Measurements from ENCODE around the gene SIX5.
A peak's percentile ranks its signal among the peaks of the same experiment; 100 is the strongest.

The SIX5 gene

GRCh38 chr19:45770192-45771101 lies 1.4 kb upstream of the SIX5 start:
- Histone ChIP-seq H3K9me3 (ENCODE audit: control insufficient read depth, insufficient read depth, low read depth, low read length) (no peaks in the 10 kb centered on the region), H3K4me1 (ENCODE audit: control insufficient read depth, insufficient read depth, low read length) (peaks cover 15% of the 10 kb centered on the region), H3K36me3 (ENCODE audit: control insufficient read depth in 2 of 2, insufficient read depth in 1 of 2, low read length in 2 of 2) (peaks cover 13 to 28% of the 10 kb centered on the region in 2 experiments), H3K27ac (ENCODE audit: extremely low read depth, low read depth, low read length) (peak overlapping the region; percentile 70), H3K4me3 (ENCODE audit: low read depth, low read length) (peak overlapping the region; percentile 36)
- ChIA-PET POLR2A (interaction anchor here (0.6 to 7.2 kb wide), 29 partner anchors 8 to 1606 kb away, joined by 3 to 133 read pairs (median 5); partner anchors contain the start of genes DMPK, DMWD, FBXO46 and FOXA3), CTCF (interaction anchor here (0.6 to 2.7 kb wide), 26 partner anchors 11 to 711 kb away, joined by 3 to 61 read pairs (median 4); partner anchors contain the start of genes DMPK, DMWD and QPCTL)
- no peak for TF ChIP-seq ZNF513 (tag by site-specific recombination; IDR thresholded peaks at IDR 0.05)
- TF ChIP-seq ZNF677 (tag by site-specific recombination; IDR thresholded peaks at IDR 0.05), result 0 out of 2 replicates have a peak, but pooled peaks have one; percentile 9
- TF ChIP-seq GLIS1 (tag by site-specific recombination; IDR thresholded peaks at IDR 0.05), result peak; percentile 97
- peak; percentile 32; the same call in 1 of the 2 replicates for TF ChIP-seq OSR2 (tag by site-specific recombination; IDR thresholded peaks at IDR 0.05)
- TF ChIP-seq KLF16 (tag by site-specific recombination; IDR thresholded peaks at IDR 0.05), result peak; percentile 49
- TF ChIP-seq ZBTB20 (tag by site-specific recombination; IDR thresholded peaks at IDR 0.05), result peak; percentile 100
- peak; percentile 99 for TF ChIP-seq ZNF692 (tag by site-specific recombination; IDR thresholded peaks at IDR 0.05)
- TF ChIP-seq ZFP3 (tag by site-specific recombination; IDR thresholded peaks at IDR 0.05; ENCODE audit: low read depth), result no peak
- TF ChIP-seq ZBTB17 (tag by site-specific recombination; IDR thresholded peaks at IDR 0.05), result peak; percentile 70; the same call in 1 of the 2 replicates
- TF ChIP-seq ZNF645 (tag by site-specific recombination; IDR thresholded peaks at IDR 0.05), result no peak
- TF ChIP-seq HOXA7 (CRISPR knock-in tag; IDR thresholded peaks at IDR 0.05; ENCODE audit: borderline replicate concordance), result no peak
- TF ChIP-seq MYNN (tag by site-specific recombination; IDR thresholded peaks at IDR 0.05; ENCODE audit: borderline replicate concordance), result no peak
- peak; percentile 79 for TF ChIP-seq PATZ1 (tag by site-specific recombination; IDR thresholded peaks at IDR 0.05)
- 0 out of 2 replicates have a peak, but pooled peaks have one; percentile 55 for TF ChIP-seq ZNF660 (tag by site-specific recombination; IDR thresholded peaks at IDR 0.05)
- 0 out of 2 replicates have a peak, but pooled peaks have one; percentile 53 for TF ChIP-seq ZBTB44 (tag by site-specific recombination; IDR thresholded peaks at IDR 0.05)
- no peak for TF ChIP-seq ZNF776 (tag by site-specific recombination; IDR thresholded peaks at IDR 0.05; ENCODE audit: borderline replicate concordance)
- peak; percentile 70; the same call in 1 of the 2 replicates for TF ChIP-seq ZNF610 (tag by site-specific recombination; IDR thresholded peaks at IDR 0.05; ENCODE audit: borderline replicate concordance)
- TF ChIP-seq ZBTB48 (tag by site-specific recombination; IDR thresholded peaks at IDR 0.05), result peak; percentile 87
- peak; percentile 80 for TF ChIP-seq ZNF335 (tag by site-specific recombination; conservative IDR thresholded peaks at IDR 0.05)
- TF ChIP-seq ZNF843 (tag by site-specific recombination; IDR thresholded peaks at IDR 0.05), result peak; percentile 39; the same call in 1 of the 2 replicates
- TF ChIP-seq ZNF2 (tag by site-specific recombination; IDR thresholded peaks at IDR 0.05), result 0 out of 2 replicates have a peak, but pooled peaks have one; percentile 41
- peak; percentile 47 for TF ChIP-seq PBX3 (CRISPR knock-in tag; IDR thresholded peaks at IDR 0.05)
- TF ChIP-seq KLF1 (tag by site-specific recombination; IDR thresholded peaks at IDR 0.05), result peak; percentile 97
- peak; percentile 95 for TF ChIP-seq ZNF341 (tag by site-specific recombination; IDR thresholded peaks at IDR 0.05; ENCODE audit: low read depth)
- peak; percentile 93 for TF ChIP-seq GLIS2 (tag by site-specific recombination; IDR thresholded peaks at IDR 0.05)
- TF ChIP-seq ZFP37 (tag by site-specific recombination; IDR thresholded peaks at IDR 0.05), result peak; percentile 45; the same call in 1 of the 2 replicates
- no peak for TF ChIP-seq OVOL3 (tag by site-specific recombination; IDR thresholded peaks at IDR 0.05)
- TF ChIP-seq ZFP69B (tag by site-specific recombination; IDR thresholded peaks at IDR 0.05), result peak; percentile 99
